Epithelial cell of umbilical artery (primary cell): ENCODE measurements around the gene UQCRC1. TPM values are rescaled to one million over a fixed set of nuclear protein-coding genes. Genes with fewer than 3 reads are reported as not detected.

ENCODE experiments used
- total RNA-seq: library from RNA; depleted of rRNA; stranded (reverse); fragments of >200 nt; gene quantifications from 2 replicates; pipeline ENCODE4 v1.2.3, GENCODE V29; 2014

The UQCRC1 gene
- total RNA-seq = 369 and 467 TPM in 2 replicates

GRCh38 chr3:48609088-48610005, at the start of gene UQCRC1:
TSS of gene UQCRC1 (minus strand) at chr3:48609646. CDS start at chr3:48609620, 26 bp downstream.

GRCh38 chr3:48635222-48636021, 26.0 kb upstream of the UQCRC1 start, which contains the start of gene SLC26A6:
TSS of gene SLC26A6 (minus strand) at chr3:48635461. CDS start at chr3:48635393, 68 bp downstream.

GRCh38 chr3:48621461-48621869, 12.0 kb upstream of the UQCRC1 start, which contains the start of gene TMEM89:
TSS of gene TMEM89 (minus strand) at chr3:48621769. CDS start at chr3:48621756, 13 bp downstream.

GRCh38 chr3:48595075-48595525, 14.3 kb downstream of the UQCRC1 start, which contains the start of gene COL7A1:
TSS of gene COL7A1 (minus strand) at chr3:48595329. CDS start at chr3:48595159, 170 bp downstream.

GRCh38 chr3:48563382-48563918, 46.0 kb downstream of the UQCRC1 start, which contains the start of gene UCN2:
TSS of gene UCN2 (minus strand) at chr3:48563781. CDS start at chr3:48563124, 657 bp downstream.

GRCh38 chr3:48556796-48557626, 52.4 kb downstream of the UQCRC1 start, which contains the start of gene PFKFB4:
TSS of gene PFKFB4 (minus strand) at chr3:48556803. CDS start at chr3:48556777, 26 bp downstream.

Other genes with a start within 250 kb of the UQCRC1 start
- gene FBXW12, start 237.4 kb downstream of the UQCRC1 start, total RNA-seq = not detected in 2 replicates
- gene PLXNB1, start 179.6 kb downstream of the UQCRC1 start, total RNA-seq = 9.0 and 13.3 TPM in 2 replicates
- gene CCDC51, start 169.5 kb downstream of the UQCRC1 start, total RNA-seq = 20.1 and 24.6 TPM in 2 replicates
- gene TMA7, start 169.4 kb downstream of the UQCRC1 start, total RNA-seq = 194 and 435 TPM in 2 replicates
- gene ATRIP, start 162.9 kb downstream of the UQCRC1 start, total RNA-seq = 6.2 and 10.6 TPM in 2 replicates
- gene SHISA5, start 105.5 kb downstream of the UQCRC1 start, total RNA-seq = 89.6 and 208 TPM in 2 replicates
- 2.9 and 3.0 TPM in 2 replicates for gene PFKFB4, start 52.8 kb downstream of the UQCRC1 start, total RNA-seq
- gene UCN2, start 45.9 kb downstream of the UQCRC1 start, total RNA-seq = not detected in 2 replicates
- 0.76 and 1.9 TPM in 2 replicates for gene COL7A1, start 14.3 kb downstream of the UQCRC1 start, total RNA-seq
- not detected in 2 replicates for gene TMEM89, start 12.1 kb upstream of the UQCRC1 start, total RNA-seq
- 12.3 and 30.5 TPM in 2 replicates for gene SLC26A6, start 25.8 kb upstream of the UQCRC1 start, total RNA-seq
- under 0.01 and 0.15 TPM in 2 replicates for gene CELSR3, start 53.2 kb upstream of the UQCRC1 start, total RNA-seq
- gene NCKIPSD, start 76.3 kb upstream of the UQCRC1 start, total RNA-seq = 3.6 and 4.7 TPM in 2 replicates
- gene IP6K2, start 107.6 kb upstream of the UQCRC1 start, total RNA-seq = 43.9 and 49.4 TPM in 2 replicates
- 42.2 and 86.3 TPM in 2 replicates for gene PRKAR2A, start 238.2 kb upstream of the UQCRC1 start, total RNA-seq